Common myeloid progenitor, CD34-positive (primary cell): ENCODE results near the gene MBD5.
A peak's percentile ranks its signal among the peaks of the same experiment; 100 is the strongest.
"Not testable (repeated sequence)": the region's sequence is repeated elsewhere in the genome, so short reads cannot be mapped to it uniquely, and the experiment has no call there.

ENCODE experiments used
- CTCF ChIA-PET: fragments of 350-600 bp; sonication (Branson Sonifier 250); formaldehyde crosslinking; loops from one replicate; lab custom pipeline; 2021; ENCODE audit warnings: antibody characterized with exemption; lab: Charles Lee
- POLR2A ChIA-PET: fragments of 350-600 bp; sonication (Branson Sonifier 250); formaldehyde crosslinking; loops from one replicate; lab custom pipeline; 2021; ENCODE audit warnings: antibody characterized with exemption; lab: Charles Lee
- DNase-seq, 3 donors: peaks; one replicate each; pipeline versions ENCODE4 v3.0.0 to v3.0.0-alpha.2; 2013
- H3K27ac ChIP-seq, 2 experiments: 1 replicate in 1 of 2; 2 replicates in 1 of 2; pipeline ENCODE4 v1.7.0; 2013; ENCODE audit warnings: inconsistent platforms in 2 of 2, low read length in 2 of 2, mild to moderate bottlenecking in 2 of 2, low read depth in 1 of 2, moderate library complexity in 1 of 2; ENCODE audit not compliant: severe bottlenecking in 2 of 2, insufficient read depth in 1 of 2, poor library complexity in 1 of 2
- H3K27me3 ChIP-seq, 5 experiments: replicated peaks in 2 of 5; 1 replicate in 3 of 5; 2 replicates in 2 of 5; pipeline versions ENCODE4 v1.6.1 to v1.7.0; 2013; ENCODE audit warnings: low read length in 4 of 5, mild to moderate bottlenecking in 2 of 5, moderate library complexity in 2 of 5, inconsistent platforms in 1 of 5; ENCODE audit not compliant: insufficient read depth in 5 of 5, control insufficient read depth in 4 of 5
- H3K36me3 ChIP-seq, 4 experiments: 1 replicate in 2 of 4; 2 replicates in 2 of 4; pipeline versions ENCODE4 v1.6.1 to v1.7.0; 2013; ENCODE audit warnings: low read length in 3 of 4, control low read depth in 1 of 4, mild to moderate bottlenecking in 1 of 4; ENCODE audit not compliant: control insufficient read depth in 4 of 4, insufficient read depth in 4 of 4
- H3K4me1 ChIP-seq, 4 experiments: 1 replicate in 3 of 4; 2 replicates in 1 of 4; pipeline versions ENCODE4 v1.6.1 to v1.7.1; 2013; ENCODE audit warnings: low read length in 3 of 4, mild to moderate bottlenecking in 3 of 4, control low read depth in 1 of 4, inconsistent platforms in 1 of 4, moderate library complexity in 1 of 4; ENCODE audit not compliant: control insufficient read depth in 4 of 4, insufficient read depth in 4 of 4; ENCODE audit errors: control extremely low read depth in 1 of 4
- H3K4me3 ChIP-seq, 7 experiments: 1 replicate in 4 of 7; 2 replicates in 3 of 7; pipeline versions ENCODE4 v1.5.1 to v1.7.0; 2013; ENCODE audit warnings: mild to moderate bottlenecking in 7 of 7, low read length in 6 of 7, moderate library complexity in 6 of 7, inconsistent platforms in 2 of 7, low read depth in 2 of 7, control low read depth in 1 of 7; ENCODE audit not compliant: insufficient read depth in 4 of 7, control insufficient read depth in 1 of 7; ENCODE audit errors: extremely low read depth in 1 of 7
- H3K9me3 ChIP-seq, 5 experiments: 1 replicate in 4 of 5; 2 replicates in 1 of 5; pipeline versions ENCODE4 v1.6.1 to v1.7.1; 2013; ENCODE audit warnings: low read length in 4 of 5, mild to moderate bottlenecking in 2 of 5, inconsistent platforms in 1 of 5, low read depth in 1 of 5, moderate library complexity in 1 of 5; ENCODE audit not compliant: control insufficient read depth in 4 of 5, insufficient read depth in 2 of 5; ENCODE audit errors: control extremely low read depth in 1 of 5
- WGBS: methylation state at CpG from one replicate; pipeline ENCODE4 v1.1.5; 2013; ENCODE audit not compliant: insufficient coverage; 5-methylcytosine and 5-hydroxymethylcytosine counted together

The MBD5 gene

DNA sequence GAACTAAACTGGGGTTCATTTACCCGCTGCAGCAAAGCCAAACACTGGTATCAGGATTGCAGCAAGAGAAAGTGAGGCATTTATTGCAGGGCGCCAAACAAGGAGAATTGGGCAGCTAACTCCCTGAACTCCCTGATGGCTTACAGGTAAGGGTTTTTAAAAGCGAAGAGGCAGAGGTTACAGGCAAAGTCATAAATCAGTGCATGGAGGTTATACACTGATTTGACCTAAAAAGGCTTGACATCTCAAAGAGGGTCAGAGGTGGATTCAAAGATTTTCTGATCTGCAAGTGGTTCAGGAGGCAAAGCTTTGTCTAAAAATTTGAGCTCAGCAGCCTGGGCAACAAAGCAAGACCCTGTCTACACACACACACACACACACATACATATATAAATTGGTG, 520.9 kb downstream of the MBD5 start:
- H3K36me3 ChIP-seq, result no peaks in the 10 kb centered on the region
- CTCF ChIA-PET, result interaction anchor here (0.8 to 1.0 kb wide), 2 partner anchors 406 to 449 kb away, joined by 3 read pairs; no protein-coding TSS in a partner anchor
- WGBS, result 96% methylated on average over 2 of the region's 3 CpGs
- H3K27ac ChIP-seq, result no peak overlapping the region
- H3K4me1 ChIP-seq, result peaks cover 0 to 78% (median 55%) of the 10 kb centered on the region in 4 experiments
- POLR2A ChIA-PET, result no interaction called here
- no peak overlapping the region for H3K4me3 ChIP-seq
- no peaks in the 10 kb centered on the region for H3K9me3 ChIP-seq
- DNase-seq, result no peak
- no peaks in the 10 kb centered on the region for H3K27me3 ChIP-seq

DNA sequence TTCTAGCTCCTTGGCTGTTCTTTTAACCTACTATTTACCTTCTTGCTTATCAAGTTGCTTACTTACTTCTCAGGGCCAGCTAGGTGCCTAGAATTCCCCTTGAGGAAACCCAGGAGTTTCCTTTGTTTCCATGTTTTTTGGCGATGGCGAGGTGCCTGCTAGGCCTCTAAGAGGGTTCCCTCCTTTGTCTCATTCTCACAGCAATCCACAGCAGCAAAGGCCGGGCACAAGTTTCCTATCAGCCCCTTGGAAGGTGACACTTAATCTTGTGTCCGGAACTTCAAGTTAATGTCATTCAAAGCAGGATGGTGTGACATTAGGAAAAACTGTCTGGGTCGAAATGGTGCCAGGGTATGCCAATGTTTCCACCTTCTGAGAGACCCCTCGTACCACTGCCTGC, 521.7 kb downstream of the MBD5 start:
- H3K36me3 ChIP-seq, result no peaks in the 10 kb centered on the region
- H3K4me3 ChIP-seq, result peak overlapping the region in 1 of 7 experiments; percentile 13
- no peak for DNase-seq
- POLR2A ChIA-PET, result no interaction called here
- no peaks in the 10 kb centered on the region for H3K27me3 ChIP-seq
- peak overlapping the region in 1 of 2 experiments; percentile 74 for H3K27ac ChIP-seq
- CTCF ChIA-PET, result interaction anchor here (0.8 to 1.6 kb wide), 5 partner anchors 10 to 448 kb away, joined by 3 read pairs; no protein-coding TSS in a partner anchor
- H3K4me1 ChIP-seq, result peaks cover 0 to 85% (median 61%) of the 10 kb centered on the region in 4 experiments
- 29% methylated on average over 6 of the region's 6 CpGs for WGBS
- H3K9me3 ChIP-seq, result no peaks in the 10 kb centered on the region

DNA sequence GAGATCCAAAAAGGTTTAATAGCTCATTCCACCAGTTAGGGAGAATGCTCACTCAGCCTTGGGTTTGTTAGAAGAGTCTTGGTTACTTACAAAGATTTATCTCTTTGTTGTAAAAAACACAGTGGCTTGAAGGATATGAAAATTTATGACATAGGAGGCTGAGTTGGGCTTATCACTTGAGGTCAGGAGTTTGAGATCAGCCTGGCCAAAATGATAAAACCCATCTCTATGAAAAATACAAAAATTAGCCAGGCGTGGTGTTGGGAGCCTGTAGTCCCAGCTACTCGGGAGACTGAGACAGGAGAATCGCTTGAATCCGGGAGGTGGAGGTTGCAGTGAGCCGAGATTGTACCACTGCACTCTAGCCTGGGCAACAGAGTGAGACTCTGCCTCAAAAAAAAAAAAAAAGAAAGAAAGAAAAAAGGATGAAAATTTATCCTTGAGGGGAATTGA, 522.2 kb downstream of the MBD5 start:
- DNase-seq, result peak; percentile 75 to 90 (median 87)
- CTCF ChIA-PET, result interaction anchor here (0.8 to 1.6 kb wide), 6 partner anchors 9 to 443 kb away, joined by 3 to 8 read pairs (median 3); no protein-coding TSS in a partner anchor
- H3K36me3 ChIP-seq, POLR2A ChIA-PET, H3K9me3 ChIP-seq, H3K4me3 ChIP-seq, H3K27me3 ChIP-seq: not testable (repeated sequence)
- H3K4me1 ChIP-seq, result peaks cover 0 to 84% (median 61%) of the 10 kb centered on the region in 4 experiments
- WGBS, result 22% methylated on average over 5 of the region's 5 CpGs
- peak overlapping the region in 1 of 2 experiments; percentile 74 for H3K27ac ChIP-seq

DNA sequence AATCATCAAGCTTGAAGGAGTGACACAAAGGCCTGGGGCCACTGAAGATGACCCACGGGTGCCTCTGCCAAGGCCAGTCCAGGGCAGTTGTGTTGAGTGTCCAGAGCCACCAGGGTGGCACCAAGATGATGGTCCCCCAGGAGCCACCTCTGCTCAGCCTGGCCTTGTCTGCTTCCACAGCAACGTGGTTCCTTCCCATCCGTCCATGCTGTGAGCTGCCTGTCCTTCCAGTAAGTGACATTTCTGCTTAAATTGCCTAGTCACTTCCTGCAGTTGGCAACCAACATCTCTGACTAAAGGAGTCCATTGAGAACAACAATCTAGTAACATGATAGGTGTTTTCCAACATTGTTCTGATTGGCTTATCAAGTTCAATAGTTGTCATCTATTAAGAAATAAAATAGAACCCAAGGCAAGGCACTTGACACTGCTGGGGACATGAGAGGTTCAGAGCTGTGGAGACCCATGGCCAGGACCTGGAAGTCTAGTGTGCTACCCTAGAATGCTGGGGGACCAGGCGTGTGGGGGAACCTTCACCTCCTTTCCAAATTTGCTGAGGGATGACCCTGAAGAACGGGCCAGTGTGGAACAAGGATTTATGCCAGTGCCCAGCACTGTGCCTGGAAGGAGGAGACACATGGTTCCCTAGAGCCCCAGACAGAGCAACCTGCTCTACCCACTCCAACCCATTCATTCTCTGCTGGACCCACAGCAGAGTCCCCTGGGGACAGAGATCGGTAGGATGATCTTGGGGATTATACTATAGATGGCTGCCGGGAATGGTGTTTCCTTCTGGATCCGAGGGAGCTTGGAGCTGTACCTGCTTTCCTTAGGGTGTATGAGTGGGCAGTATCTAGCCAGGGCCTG, 524.7 kb downstream of the MBD5 start:
- Histone ChIP-seq H3K27me3 (no peaks in the 10 kb centered on the region), H3K4me3 (peak overlapping the region in 3 of 7 experiments; percentile 25 to 46 (median 42)), H3K9me3 (peaks cover 0 to 2% (median 0%) of the 10 kb centered on the region in 5 experiments), H3K4me1 (peaks cover 0 to 65% (median 43%) of the 10 kb centered on the region in 4 experiments), H3K27ac (peak overlapping the region; percentile 38 to 44), H3K36me3 (no peaks in the 10 kb centered on the region)
- peak; percentile 72 to 94 (median 94) for DNase-seq
- WGBS, result 66% methylated on average over 6 of the region's 8 CpGs
- ChIA-PET CTCF (interaction anchor here (1.1 to 2.2 kb wide), 5 partner anchors 7 to 525 kb away, joined by 3 to 6 read pairs (median 4); partner anchors contain the start of gene MBD5), POLR2A (interaction anchor here (0.9 to 1.4 kb wide), 2 partner anchors 9 to 100 kb away, joined by 4 read pairs; no protein-coding TSS in a partner anchor)

GRCh38 chr2:148546270-148546669, 525.4 kb downstream of the MBD5 start:
- ChIA-PET CTCF (interaction anchor here (1.2 to 2.2 kb wide), 3 partner anchors 8 to 525 kb away, joined by 3 to 6 read pairs (median 4); partner anchors contain the start of gene MBD5), POLR2A (interaction anchor here (0.6 to 1.4 kb wide), 2 partner anchors 19 to 99 kb away, joined by 3 to 4 read pairs; no protein-coding TSS in a partner anchor)
- Histone ChIP-seq H3K27me3 (no peaks in the 10 kb centered on the region), H3K36me3 (no peaks in the 10 kb centered on the region), H3K9me3 (peaks cover 0 to 2% (median 0%) of the 10 kb centered on the region in 5 experiments), H3K4me3 (peak overlapping the region in 3 of 7 experiments; percentile 25 to 35 (median 25)), H3K27ac (no peak overlapping the region), H3K4me1 (peaks cover 0 to 60% (median 42%) of the 10 kb centered on the region in 4 experiments)
- WGBS, result 14% methylated on average over 1 of the region's 1 CpG
- peak; percentile 73 to 85 (median 85) for DNase-seq

DNA sequence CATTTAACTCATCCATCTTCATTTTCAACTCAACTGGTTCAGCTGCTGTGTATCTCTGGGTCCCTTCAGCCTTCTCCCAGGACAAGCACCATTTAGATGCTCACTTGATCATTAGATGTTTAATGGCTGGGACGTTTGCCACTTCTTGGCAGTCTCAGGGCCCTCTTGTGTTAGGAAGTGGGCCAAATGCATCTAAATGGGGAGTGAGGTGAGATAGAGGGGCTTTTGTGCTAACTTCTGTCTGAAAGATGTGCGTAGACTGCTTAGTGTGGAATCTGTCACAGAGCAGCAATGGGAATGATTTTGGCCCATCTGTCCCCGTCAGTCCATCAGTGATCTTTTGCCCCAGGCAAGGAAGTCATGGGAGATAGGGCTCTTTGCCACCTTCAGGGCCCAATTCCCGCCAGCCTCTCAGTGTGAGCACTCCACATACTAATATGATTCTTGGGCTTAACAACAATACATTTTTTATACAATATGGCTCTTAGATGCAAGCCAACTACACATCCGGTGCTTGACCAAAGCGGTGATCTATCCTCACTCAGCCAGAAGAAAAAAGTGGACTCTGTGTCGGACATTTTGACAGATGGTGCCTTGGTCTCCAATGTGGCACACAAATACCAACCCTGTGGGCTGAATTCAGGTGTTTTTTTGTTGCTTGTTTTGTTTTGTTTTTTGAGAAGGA, 528.0 kb downstream of the MBD5 start:
- WGBS, result 97% methylated on average over 6 of the region's 7 CpGs
- Histone ChIP-seq H3K4me1 (peaks cover 2 to 58% (median 46%) of the 10 kb centered on the region in 4 experiments), H3K9me3 (peaks cover 0 to 2% (median 0%) of the 10 kb centered on the region in 5 experiments), H3K4me3 (no peak overlapping the region), H3K36me3 (no peaks in the 10 kb centered on the region), H3K27me3 (no peaks in the 10 kb centered on the region), H3K27ac (no peak overlapping the region)
- ChIA-PET CTCF (interaction anchor here (1.3 kb wide), 1 partner anchor 18 kb away, joined by 3 read pairs; no protein-coding TSS in a partner anchor), POLR2A (no interaction called here)
- no peak for DNase-seq
